GM19351 (cell line): ENCODE measurements around the gene HECTD4.
A peak's percentile ranks its signal among the peaks of the same experiment; 100 is the strongest.
"Not testable (repeated sequence)": the region's sequence is repeated elsewhere in the genome, so short reads cannot be mapped to it uniquely, and the experiment has no call there.

Experiments used
- ATAC-seq: cut with Tn5 transposase; IDR thresholded peaks from one replicate; pipeline ENCODE4 v1.9.1; 2021; ENCODE audit warnings: mild to moderate bottlenecking, moderate library complexity; ENCODE audit not compliant: unreplicated experiment

The HECTD4 gene

DNA sequence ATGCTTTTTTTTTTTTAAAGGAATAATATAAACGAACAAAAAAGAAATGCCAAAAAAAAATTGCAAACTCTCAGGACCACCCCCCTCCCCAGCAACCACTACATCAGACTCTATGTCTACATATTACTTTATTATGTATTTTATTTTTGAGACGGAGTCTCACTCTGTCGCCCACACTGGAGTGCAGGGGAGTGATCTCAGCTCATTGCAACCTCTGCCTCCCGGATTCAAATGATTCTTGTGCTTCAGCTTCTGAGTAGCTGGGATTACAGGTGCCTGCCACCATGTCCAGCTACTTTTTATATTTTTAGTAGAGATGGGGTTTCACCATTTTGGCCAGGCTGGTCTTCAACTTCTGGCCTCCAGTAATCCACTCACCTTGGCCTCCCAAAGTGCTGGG lies 22.9 kb downstream of the HECTD4 start:
- ATAC-seq = no peak

DNA sequence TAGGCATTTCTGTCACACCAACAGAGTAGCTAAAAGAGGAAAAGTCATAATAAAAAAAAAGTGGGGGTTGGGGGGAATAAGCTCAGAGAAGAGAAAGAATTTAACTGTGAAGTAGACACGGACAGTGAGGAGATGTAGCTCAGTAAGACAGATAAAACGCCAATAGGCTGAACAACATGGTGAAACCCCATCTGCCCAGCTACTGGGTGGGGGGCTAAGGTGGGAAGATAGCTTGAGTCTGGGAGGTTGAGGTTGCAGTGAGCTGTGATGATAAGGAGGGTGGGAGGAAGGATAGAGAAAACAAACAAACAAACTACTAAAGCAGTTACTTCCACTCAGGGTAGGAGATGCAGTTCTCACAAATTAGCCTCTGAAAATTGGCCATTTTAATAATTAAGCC lies 25.0 kb downstream of the HECTD4 start:
- no peak for ATAC-seq

DNA sequence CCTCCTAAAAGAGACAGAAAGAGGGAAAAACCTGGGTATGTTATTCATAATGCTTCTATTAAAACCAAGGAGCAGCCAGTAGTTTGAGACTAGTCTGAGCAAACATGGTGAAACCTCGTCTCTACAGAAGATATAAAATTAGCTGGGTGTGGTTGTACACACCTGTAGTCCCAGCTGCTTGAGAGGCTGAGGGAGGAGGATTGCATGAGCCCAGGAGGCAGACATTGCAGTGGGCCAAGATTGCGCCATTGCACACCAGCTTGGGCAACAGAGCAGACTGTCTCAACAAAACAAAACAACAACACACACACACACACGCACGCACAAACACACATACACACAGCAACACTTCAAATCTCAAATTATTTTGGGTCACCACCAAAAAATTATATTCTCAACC lies 27.8 kb downstream of the HECTD4 start:
- ATAC-seq = no peak

DNA sequence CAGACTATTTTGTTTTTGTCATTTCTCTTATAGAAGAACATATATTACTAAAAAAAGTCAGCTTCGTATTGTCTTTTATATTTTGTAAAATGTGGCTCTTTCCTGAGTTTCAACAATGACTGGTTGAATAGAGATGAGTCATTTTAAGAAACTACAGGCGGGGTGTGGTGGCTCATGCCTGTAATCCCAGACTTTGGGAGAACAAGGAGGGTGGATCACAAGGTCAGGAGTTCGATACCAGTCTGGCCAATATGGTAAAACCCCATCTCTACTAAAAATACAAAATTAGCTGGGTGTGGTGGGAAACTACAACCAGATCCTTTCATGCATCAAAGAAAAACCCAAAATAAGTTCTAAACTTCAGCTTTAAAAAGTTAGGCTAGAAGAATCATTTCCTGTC lies 28.8 kb downstream of the HECTD4 start:
- no peak for ATAC-seq

DNA sequence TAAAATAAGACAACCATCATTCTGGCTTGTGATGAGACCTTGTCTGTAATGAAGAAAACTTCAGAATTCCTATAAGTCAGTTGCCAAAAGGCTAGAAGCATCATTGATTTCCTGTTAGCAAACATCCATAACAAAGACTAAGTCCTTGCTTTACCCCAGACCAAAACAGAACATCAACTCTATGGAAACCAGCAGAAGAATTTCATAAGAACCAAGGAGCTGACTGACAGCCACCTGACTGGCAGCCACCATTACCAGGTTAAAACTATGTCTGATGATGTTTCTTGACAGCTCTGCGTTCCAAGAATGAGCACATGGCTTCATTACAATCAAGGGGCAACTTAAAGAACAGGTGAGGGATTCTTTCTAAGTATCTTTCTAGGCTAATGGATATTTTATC lies 29.3 kb downstream of the HECTD4 start:
- ATAC-seq = no peak

DNA sequence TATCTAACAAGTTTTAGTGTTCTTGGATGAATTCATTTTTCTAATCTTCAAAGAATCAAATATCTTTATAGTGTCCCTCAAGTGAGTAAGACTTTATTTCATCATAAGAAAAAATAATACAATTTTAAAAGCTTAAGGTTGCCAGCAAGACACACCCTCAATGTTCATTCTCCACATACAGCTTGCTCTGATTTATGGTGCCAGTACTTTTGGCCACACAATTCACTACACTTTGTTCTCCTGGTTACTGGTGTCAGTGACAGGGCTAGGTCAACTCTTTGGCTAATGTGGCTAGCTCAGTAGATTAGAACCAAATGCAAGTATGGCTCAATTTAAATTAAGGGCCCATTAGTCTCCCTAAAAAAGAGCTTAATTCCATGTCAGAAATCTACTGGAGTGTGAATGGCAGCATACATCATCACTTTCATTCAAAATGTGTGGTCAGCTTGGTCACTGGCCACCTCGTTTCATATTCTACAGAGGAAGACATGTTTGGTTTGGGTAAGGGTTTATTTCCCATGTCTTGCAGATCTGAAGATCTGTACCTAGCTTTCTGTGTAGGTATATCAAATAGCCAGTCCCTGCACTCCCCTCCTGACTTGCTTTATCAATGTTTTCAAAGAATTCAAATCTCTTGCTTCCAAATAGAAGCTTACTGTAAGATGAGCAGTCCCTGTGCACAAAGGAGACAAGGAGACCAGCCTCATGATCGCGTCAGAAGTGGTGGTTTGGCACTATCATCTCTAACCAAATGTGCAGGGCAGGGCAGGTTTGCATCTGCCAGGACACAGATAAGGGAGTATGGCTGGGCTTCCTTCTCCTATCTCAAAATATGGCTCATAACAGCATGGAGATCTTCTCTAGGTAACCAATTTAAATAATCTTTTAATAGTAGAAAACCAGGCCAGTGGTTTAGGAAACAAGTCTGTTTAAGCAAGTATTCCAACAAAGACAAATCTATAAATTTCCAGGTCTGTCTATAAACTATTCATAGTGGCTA lies 31.3 kb downstream of the HECTD4 start:
- ATAC-seq = no peak

DNA sequence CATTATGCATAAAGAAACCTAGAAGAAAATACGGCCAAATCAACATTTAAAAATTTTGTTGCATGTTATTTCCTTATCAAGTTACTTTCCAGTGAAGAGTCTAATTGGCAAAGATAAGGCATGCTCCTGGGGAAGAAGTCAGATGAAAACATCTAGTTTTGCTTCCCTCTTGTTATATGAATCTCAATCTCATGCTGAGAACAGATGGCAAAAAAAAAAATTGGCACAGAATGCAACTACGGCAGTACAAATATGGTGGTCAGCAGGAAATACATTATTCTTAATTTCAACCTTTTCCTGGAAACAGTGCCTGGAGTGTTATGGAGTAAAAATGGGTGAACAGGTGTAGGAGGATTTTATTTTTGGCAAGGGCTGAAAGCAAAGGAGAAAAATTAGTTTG lies 32.8 kb downstream of the HECTD4 start:
- ATAC-seq = no peak

DNA sequence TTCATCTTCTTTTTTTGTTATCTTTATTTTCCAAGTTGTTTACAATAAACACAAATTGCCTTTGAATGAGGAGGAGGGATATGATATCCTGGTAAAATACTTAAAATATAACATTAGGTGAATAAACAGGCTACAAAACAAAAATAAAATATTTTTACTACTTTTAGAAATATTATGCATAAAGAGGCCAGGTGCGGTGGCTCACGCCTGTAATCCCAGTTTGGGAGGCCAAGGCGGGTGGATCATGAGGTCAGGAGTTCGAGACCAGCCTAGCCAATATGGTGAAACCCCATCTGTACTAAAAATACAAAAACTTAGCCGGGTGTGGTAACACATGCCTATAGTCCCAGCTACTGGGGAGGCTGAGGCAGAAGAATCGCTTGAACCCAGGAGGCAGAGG lies 33.3 kb downstream of the HECTD4 start:
- ATAC-seq = not testable (repeated sequence)

DNA sequence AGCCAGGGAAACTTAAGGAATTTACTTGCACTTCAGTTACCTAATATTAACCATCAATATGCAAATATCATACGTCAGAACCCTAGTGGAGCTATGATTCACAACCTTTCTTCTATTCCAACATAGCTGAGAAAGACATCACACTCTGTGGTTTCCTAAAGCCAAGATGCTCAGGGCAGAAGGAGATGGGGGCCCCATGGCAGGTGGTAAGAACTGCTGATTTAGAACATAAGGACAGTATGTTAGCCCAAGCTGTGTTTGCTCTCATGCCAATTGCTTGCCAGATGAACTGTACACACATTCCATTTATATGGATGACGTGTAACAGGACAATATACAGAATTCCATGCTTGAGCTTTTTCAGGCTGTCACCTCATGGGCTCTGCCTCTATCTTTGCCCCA lies 34.6 kb downstream of the HECTD4 start:
- ATAC-seq = peak; percentile 71

DNA sequence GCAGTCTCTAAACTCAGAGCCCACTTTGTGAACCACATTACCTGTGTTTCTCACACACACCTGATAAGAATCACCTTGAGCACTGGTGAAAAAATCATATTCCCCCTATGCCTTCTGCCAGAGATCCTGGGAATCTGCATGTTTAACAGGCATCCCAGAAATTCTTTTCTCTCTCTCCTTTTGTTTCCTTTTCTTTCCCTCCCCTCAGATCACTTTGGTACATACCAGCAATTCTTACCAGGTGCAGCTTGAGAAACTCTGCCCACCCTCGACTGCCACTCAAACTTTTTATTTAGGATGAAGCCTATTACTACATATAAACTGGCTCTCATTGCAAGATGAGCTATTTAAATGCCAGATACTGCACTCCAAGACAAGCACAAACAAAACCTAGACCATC lies 36.0 kb downstream of the HECTD4 start:
- ATAC-seq = no peak

DNA sequence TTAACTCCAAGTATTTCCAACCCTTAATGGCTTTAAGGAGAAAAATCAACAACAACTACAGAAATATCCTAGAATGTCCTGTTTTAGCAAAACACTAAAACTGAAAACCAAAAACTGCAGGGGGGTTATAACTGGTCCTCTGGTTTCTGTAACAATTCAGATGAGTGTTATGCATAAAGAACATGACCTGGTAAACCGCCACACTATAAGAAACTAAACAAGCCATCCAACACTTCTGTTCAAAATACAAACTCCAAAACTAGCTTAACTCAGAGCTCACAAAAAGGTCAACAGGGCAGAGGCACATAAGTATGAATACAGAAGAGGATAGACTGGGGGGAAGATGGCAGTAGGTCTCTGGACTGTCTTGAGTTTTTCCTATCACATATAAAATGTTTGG lies 38.0 kb downstream of the HECTD4 start:
- no peak for ATAC-seq

DNA sequence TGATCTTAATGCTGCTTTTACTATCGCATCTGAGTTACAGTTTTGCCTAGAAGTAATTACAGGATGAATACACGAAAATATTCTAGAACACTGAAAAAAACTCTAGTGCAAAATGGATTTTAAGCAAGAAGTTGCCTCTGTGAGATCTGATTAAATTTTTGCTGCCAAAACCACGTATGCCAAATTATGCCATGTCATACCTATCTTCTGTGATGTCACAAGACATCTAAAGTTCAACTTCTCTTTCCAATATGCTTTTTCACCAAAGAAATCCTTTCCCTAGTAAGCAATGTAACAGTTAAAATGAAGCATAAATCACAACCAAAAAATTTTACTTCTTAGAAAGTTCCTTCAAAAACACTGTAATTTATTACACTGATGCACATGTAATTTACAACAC lies 39.6 kb downstream of the HECTD4 start:
- ATAC-seq = no peak

DNA sequence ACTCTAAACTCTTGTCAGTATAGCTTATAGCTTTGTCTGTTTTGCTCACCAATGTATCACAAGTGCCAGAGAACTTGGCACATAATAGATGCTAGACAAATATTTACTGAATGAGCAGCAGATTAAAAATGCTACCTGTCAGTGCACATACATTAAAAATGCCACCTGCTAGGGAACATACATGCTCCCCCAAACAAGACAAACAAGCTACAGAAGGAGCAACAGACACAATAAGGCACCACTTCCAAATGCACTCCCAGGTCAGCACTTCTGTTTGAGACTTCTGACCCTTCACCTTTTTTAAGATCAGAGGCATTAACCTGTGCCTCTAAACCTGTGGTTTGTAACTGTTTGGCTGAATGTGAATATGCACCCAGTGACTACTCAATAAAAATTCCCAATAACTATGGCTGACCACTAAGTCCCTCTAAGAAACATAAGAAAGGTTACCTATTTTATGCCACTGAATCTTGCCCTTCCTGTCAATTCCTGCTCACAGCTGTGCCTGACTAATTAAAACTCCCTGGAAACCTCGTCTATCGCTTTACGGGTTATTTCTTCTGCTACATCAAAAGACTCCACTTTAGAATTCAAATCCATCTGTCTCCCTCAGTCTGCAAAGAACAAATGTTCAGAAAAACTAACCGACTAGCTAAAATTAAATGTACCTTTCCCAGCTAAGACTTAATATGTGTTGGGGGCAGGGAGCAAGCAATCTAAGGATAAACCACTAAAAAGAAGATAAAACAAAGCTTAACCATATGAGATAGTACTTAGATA lies 41.0 kb downstream of the HECTD4 start:
- ATAC-seq = no peak

DNA sequence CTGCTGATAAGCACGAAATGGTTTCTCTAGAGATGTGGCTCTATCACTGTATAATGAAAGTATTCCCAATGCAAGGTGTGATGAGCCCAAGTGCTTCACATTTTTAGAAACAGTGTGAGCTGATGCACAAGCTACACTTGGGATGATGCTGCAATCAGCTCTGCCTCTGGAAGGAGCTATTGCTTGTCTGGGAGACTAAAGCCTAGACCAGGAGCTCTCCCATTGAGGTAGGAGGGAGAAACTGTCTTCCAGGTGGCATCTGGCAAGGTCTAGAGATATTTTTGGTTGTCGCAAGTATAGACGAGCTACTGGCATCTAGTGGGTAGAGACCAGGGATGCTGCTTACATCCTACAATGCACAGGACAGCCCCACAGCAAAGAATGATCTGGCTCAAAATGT lies 42.0 kb downstream of the HECTD4 start:
- ATAC-seq = no peak

DNA sequence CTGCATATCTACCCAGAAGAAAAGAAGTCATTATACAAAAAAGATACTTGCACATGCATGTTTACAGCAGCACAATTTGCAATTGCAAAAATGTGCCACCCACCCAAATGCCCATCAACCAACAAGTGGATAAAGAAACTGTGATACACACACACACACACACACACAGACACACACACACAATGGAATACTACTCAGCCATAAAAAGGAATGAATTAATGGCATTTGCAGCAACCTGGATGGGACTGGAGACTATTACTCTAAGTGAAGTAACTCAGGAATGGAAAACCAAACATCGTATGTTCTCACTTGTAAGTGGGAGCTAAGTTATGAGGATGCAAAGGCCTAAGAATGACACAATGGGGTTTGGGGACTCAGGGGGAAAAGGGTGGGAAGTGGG lies 47.2 kb downstream of the HECTD4 start:
- ATAC-seq = not testable (repeated sequence)

DNA sequence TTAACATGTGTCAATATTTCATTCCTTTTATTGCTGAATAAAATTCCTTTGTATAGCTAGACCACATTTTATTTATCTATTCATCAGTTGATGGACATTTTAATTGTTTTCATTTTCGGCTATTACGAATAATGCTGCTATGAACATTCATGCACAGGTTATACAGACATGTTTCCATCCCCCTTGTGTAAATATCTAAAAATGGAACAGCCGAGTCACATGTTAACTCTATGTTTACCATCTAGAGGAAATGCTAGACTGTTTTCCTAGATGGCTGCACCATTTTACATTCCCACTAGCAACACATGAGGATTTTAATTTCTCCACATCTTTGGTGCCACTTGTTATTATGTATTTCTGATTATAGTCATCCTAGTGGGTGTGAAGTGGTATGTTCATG lies 49.2 kb downstream of the HECTD4 start:
- no peak for ATAC-seq

DNA sequence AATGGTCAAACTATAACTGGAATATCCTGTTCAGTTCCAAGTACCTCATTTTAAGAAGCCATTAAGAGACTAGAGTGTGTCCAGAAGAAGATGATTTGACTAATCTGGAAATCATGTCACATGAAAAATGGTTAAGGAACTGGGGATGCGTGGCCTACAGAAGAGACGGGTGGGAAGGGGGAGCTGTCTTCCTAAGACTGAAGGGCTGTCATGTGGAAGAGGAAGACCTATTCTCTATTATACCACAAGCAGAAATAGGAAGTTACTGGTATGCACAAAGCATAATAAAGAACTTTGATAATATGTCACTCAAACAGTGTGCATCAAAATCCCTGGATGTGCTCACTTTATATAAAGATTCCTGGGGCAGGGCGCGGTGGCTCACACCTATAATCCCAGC lies 50.3 kb downstream of the HECTD4 start:
- ATAC-seq = no peak

DNA sequence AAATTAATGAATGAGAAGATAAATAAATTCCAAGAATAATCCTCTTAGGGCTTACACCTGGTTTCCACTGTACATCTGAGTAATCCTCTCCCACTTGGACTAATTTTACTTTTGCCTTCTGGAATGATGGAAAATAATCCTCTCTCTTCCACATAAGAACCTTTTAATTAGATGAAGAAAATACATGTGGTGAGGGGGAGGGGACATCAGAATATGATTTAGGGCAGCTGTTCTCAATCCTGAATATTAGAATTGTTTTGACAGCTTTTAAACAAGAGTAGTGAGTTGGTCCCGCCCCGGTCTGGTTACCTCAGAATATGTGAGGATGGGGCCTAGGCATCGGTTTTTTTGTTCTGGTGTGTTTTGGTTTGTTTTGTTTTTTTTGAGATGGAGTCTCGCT lies 51.5 kb downstream of the HECTD4 start:
- no peak for ATAC-seq

DNA sequence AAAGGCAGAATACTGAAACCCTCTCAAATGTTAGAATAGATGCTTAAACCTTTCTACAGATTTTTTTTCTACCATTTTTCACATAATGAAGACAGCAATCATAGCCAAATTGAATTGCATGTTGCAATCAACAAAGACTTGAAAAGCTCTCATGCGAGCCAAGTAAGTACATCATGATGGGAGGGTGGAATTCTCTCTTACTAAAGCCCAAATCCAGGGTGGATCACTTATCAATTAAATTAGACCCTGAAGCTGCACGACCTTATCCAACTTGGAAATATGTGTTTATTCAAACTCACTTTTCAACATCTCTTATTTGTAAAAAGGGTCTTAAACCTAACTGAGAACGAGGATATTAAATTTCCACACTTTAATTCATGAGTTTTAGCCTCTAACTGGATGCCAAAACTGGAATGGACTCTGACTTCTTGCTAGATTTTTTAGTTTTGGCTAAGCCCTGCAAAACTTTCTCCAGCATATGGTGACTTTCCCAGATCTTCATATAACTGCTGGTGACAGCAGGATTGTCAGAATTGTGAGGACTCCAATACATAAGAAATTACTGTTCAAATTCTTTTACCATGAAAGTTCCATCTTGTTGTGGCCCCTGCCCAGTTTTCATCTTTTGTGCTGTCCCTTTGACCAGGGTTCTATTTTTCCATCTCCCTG lies 53.6 kb downstream of the HECTD4 start:
- no peak for ATAC-seq

DNA sequence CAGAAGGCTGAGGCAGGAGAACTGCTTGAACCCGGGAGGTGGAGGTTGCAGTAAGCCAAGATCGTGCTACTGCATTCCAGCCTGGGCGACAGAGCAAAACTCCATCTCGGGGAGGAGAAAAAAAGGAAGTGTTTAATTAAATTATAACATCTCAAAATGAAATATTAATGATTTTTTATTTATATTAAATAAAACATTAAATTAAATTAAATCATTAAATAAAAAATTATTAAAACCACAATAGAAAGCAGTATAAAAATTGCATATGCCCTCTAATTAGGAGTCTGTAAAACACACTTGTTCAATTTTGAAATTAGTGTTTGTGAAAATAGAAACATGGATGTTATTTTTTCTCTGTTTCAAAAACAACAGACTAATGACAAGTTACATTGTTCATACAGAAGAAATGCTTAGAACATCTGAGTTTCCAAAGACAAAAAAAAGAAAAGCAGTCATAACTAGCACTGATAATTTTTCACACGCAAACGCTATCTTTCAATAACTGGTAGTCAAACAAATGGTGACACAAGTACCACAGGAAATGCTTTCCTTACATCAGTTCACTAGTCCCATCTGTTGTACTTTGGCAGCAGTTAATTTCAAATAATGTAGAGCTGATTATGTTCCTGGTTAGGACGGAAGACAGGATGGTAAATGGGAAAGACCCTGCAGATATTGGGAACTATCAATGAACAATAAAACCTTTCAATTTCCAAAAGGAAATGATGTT lies 54.9 kb downstream of the HECTD4 start:
- ATAC-seq = no peak
